K562 (cell line): ENCODE results near the gene WDR1. TPM values are rescaled to one million over a fixed set of nuclear protein-coding genes. Genes with fewer than 3 reads are reported as not detected.

ENCODE experiments used
- ATAC-seq: fragments of 200-7000 bp; cut with Tn5 transposase; 3 replicates; pipeline ENCODE4 v1.9.1; 2020; ENCODE audit warnings: moderate library complexity
- BruUV-seq: library from RNA; stranded (reverse); fragments of 400-500 nt; replicated peaks from 2 replicates; lab custom pipeline; 2021; lab: Mats Ljungman, UMichigan
- CTCF ChIA-PET: fragments of 300-600 bp; formaldehyde crosslinking; extraction: SDS; loops from one replicate; lab custom pipeline; 2021; ENCODE audit warnings: low intra/inter-chr PET ratio; lab: Yijun Ruan, JAX
- POLR2A ChIA-PET: fragments of 300-600, 350-650 bp; sonication (Branson Sonifier 250); formaldehyde crosslinking; extraction: SDS; loops from one replicate; lab custom pipeline; 2021; ENCODE audit warnings: antibody characterized with exemption, inconsistent platforms; lab: Yijun Ruan, JAX
- DNase-seq, 4 experiments: peaks; one replicate each; pipeline versions ENCODE4 v3.0.0 to v3.0.0-alpha.2; 2011 to 2018; ENCODE audit warnings: low spot score in 3 of 4, mixed read lengths in 3 of 4; ENCODE audit errors: extremely low read depth in 1 of 4
- FAIRE-seq: peaks from 2 replicates; lab custom pipeline; 2011; peaks lifted over from hg19 to GRCh38; lab: Jason Lieb, UNC
- H2AFZ ChIP-seq: 2 replicates; pipeline ENCODE4 v1.6.0; 2011; ENCODE audit warnings: low read depth, low read length, control low read depth, inconsistent platforms
- H3K27ac ChIP-seq: fragments of 200-600 bp; 3 replicates; pipeline ENCODE4 v1.8.0; 2011; ENCODE audit warnings: low read depth, mild to moderate bottlenecking, control low read depth, inconsistent platforms, low read length, moderate library complexity, mixed read lengths; ENCODE audit errors: extremely low read depth
- H3K27me3 ChIP-seq, 2 experiments: fragments of 300-600 bp in 1 of 2; 2 replicates in 1 of 2; 3 replicates in 1 of 2; pipeline versions ENCODE4 v1.6.0 to v1.8.0; 2011; ENCODE audit warnings: inconsistent platforms in 2 of 2, low read length in 2 of 2, mild to moderate bottlenecking in 1 of 2, mixed read lengths in 1 of 2, moderate library complexity in 1 of 2; ENCODE audit not compliant: control insufficient read depth in 2 of 2, insufficient read depth in 2 of 2
- H3K36me3 ChIP-seq: fragments of 300-600 bp; 3 replicates; pipeline ENCODE4 v1.8.0; 2011; ENCODE audit warnings: mild to moderate bottlenecking, low read length, inconsistent platforms; ENCODE audit not compliant: control insufficient read depth, insufficient read depth
- H3K4me1 ChIP-seq, 2 experiments: fragments of 200-600 bp in 1 of 2; replicated peaks in 1 of 2; 2 replicates in 1 of 2; 3 replicates in 1 of 2; pipeline versions ENCODE4 v1.5.1 to v1.8.0; 2011; ENCODE audit warnings: inconsistent platforms in 2 of 2, low read length in 2 of 2, mild to moderate bottlenecking in 1 of 2, mixed read lengths in 1 of 2, moderate library complexity in 1 of 2; ENCODE audit not compliant: control insufficient read depth in 2 of 2, insufficient read depth in 2 of 2
- H3K4me2 ChIP-seq: 2 replicates; pipeline ENCODE4 v1.6.1; 2011; ENCODE audit warnings: low read length, control low read depth, inconsistent platforms, mixed read lengths; ENCODE audit not compliant: insufficient read depth
- H3K4me3 ChIP-seq: fragments of 200-600 bp; sonication (generic), shearing (Covaris generic); 2 replicates; pipeline ENCODE4 v1.5.1; 2016; ENCODE audit warnings: control low read depth, inconsistent platforms
- H3K79me2 ChIP-seq: fragments of 200-600 bp; 3 replicates; pipeline ENCODE4 v1.8.0; 2011; ENCODE audit warnings: low read length, inconsistent platforms; ENCODE audit not compliant: control insufficient read depth, insufficient read depth
- H3K9ac ChIP-seq, 2 experiments: 2 replicates each; pipeline versions ENCODE4 v1.6.0 to v1.6.1; 2011; ENCODE audit warnings: low read depth in 2 of 2, low read length in 2 of 2, control low read depth in 1 of 2, inconsistent platforms in 1 of 2, mild to moderate bottlenecking in 1 of 2, mixed read lengths in 1 of 2; ENCODE audit not compliant: insufficient read depth in 1 of 2
- H3K9me1 ChIP-seq: one replicate; pipeline ENCODE4 v1.6.0; 2011; ENCODE audit warnings: inconsistent platforms, mild to moderate bottlenecking, low read length, moderate library complexity; ENCODE audit not compliant: control insufficient read depth, insufficient read depth
- H3K9me3 ChIP-seq: replicated peaks from 2 replicates; pipeline ENCODE4 v1.5.1; 2011; ENCODE audit warnings: low read depth, low read length, inconsistent platforms; ENCODE audit not compliant: control insufficient read depth, insufficient read depth
- H4K20me1 ChIP-seq: replicated peaks from 2 replicates; pipeline ENCODE4 v1.6.1; 2011; ENCODE audit warnings: low read length, inconsistent platforms, mixed read lengths; ENCODE audit not compliant: control insufficient read depth, insufficient read depth
- CHD1 ChIP-seq: fragments of 200-600 bp; sonication (generic); IDR thresholded peaks from one replicate; pipeline ENCODE4 v1.6.1; 2012; ENCODE audit warnings: mild to moderate bottlenecking, moderate library complexity, low read length, inconsistent platforms
- EGR1 ChIP-seq: fragments of 450-650 bp; conservative IDR thresholded peaks from 2 replicates; pipeline ENCODE4 v1.6.1; 2017; ENCODE audit warnings: mild to moderate bottlenecking
- RBM17 ChIP-seq: fragments of 200-400 bp; formaldehyde crosslinking; IDR thresholded peaks from 2 replicates; pipeline ENCODE4 v1.6.1; 2017; ENCODE audit warnings: low read depth, mild to moderate bottlenecking, low read length, borderline replicate concordance
- SUPT5H ChIP-seq: fragments of 450-650 bp; IDR thresholded peaks from 2 replicates; pipeline ENCODE4 v1.6.1; 2016
- TCF7 ChIP-seq: sonication (generic); IDR thresholded peaks from 2 replicates; pipeline ENCODE4 v1.6.1; 2016; ENCODE audit warnings: antibody characterized with exemption, borderline replicate concordance
- ZC3H8 ChIP-seq: fragments of 450-650 bp; IDR thresholded peaks from 2 replicates; pipeline ENCODE4 v1.6.1; 2017
- ZNF263 ChIP-seq: sonication (generic); formaldehyde crosslinking; IDR thresholded peaks from 2 replicates; pipeline ENCODE4 v1.8.0; 2022; ENCODE audit warnings: mild to moderate bottlenecking, missing genetic modification reagents, borderline replicate concordance
- ZNF347 ChIP-seq: fragments of 450-650 bp; formaldehyde crosslinking; IDR thresholded peaks from 2 replicates; pipeline ENCODE4 v1.4.0; 2020; ENCODE audit warnings: low read depth, mild to moderate bottlenecking, moderate library complexity
- ZNF384 ChIP-seq: IDR thresholded peaks from 2 replicates; pipeline ENCODE4 v1.6.1; 2012; ENCODE audit warnings: low read depth, low read length, improper control_type of control experiment
- WGBS: fragments of 100-300 bp; shearing (Covaris generic); methylation state at CpG from one replicate; pipeline ENCODE4 v1.1.6; 2016; ENCODE audit warnings: low coverage, mixed read lengths; ENCODE audit not compliant: insufficient coverage; ENCODE audit errors: missing lambda C conversion rate; 5-methylcytosine and 5-hydroxymethylcytosine counted together
- in situ Hi-C: fragments of 300-500 bp; cut with MboI; formaldehyde crosslinking; loops from 4 replicates; pipeline ENCODE4 v1.15.0; 2018; ENCODE audit warnings: inconsistent platforms, mixed read lengths
- intact Hi-C: fragments of 100-400 bp; cut with micrococcal nuclease; formaldehyde crosslinking; loops from 2 replicates; pipeline ENCODE4 v1.14.2; 2022
- polyA plus RNA-seq, 8 experiments: library from polyadenylated mRNA; depleted of rRNA in 4 of 8; stranded (reverse) in 5 of 8; unstranded in 3 of 8; fragments of >200 nt; fragmentation: Nextera tagmentation in 2 of 8; fragmentation: Illumina TruSeq in 1 of 8; extraction: Ambion mirVana in 2 of 8; extraction: Trizol in 1 of 8; gene quantifications; 2 replicates each; pipeline versions ENCODE4 v1.2.1 to v1.2.3, GENCODE V29; 2011 to 2014; ENCODE audit warnings: inconsistent platforms in 1 of 8, missing spikeins in 1 of 8
- total RNA-seq, 7 experiments: library from RNA; depleted of rRNA in 6 of 7; stranded (reverse); fragments of >200 nt in 6 of 7; fragmentation: Illumina TruSeq in 2 of 7; extraction: Trizol in 2 of 7; gene quantifications; 2 replicates each; pipeline versions ENCODE4 v1.2.1 to v1.2.3, GENCODE V29; 2011 to 2021; ENCODE audit warnings: low replicate concordance in 1 of 7
- TF ChIP-seq, protein P1 (sequence below): fragments of 250-450 bp; sonication (Bioruptor Pico); IDR thresholded peaks from 2 replicates; pipeline ENCODE4 v1.5.0; 2021

The WDR1 gene
- total and polyA plus RNA-seq, 9 of the 15 experiments (the other 6 are each of a cell fraction or from before 2014, with no cell fraction given) = 16.1 to 213 (median 125) TPM

DNA sequence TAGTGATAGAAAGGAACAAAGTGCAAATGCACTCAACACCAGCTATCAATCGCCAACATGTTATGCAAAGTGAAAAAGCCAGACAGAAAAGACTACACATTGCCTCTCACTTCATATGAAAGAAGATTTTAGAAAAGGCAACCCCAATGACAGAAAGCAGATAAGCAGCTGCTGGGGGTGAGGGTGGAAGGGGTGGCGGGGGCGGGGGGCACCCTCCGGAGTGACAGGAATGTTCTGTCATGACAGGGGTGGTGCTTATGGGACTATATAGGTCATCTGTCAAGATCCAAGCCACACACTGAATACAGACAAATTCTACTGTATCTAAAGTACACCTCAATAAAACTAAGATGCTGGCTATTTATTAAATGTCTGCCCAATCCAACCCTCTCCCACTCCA lies 10.7 kb downstream of the WDR1 start:
- H3K9me3 ChIP-seq = no peaks in the 10 kb centered on the region
- peak overlapping the region; percentile 68; the same call in 1 of the 3 replicates for H3K27ac ChIP-seq
- intact Hi-C loops = no loop called here
- no peak for ATAC-seq
- H3K4me2 ChIP-seq = peak overlapping the region; percentile 36
- peaks cover 95% of the 10 kb centered on the region for H3K79me2 ChIP-seq
- peaks cover 26% of the 10 kb centered on the region for H3K9me1 ChIP-seq
- DNase-seq = peak in 2 of 4 experiments; percentile 25 to 55
- peaks cover 72% of the 10 kb centered on the region for H4K20me1 ChIP-seq
- peaks cover 27 to 28% of the 10 kb centered on the region in 2 experiments for H3K4me1 ChIP-seq
- POLR2A ChIA-PET = interaction anchor here (0.6 to 7.5 kb wide), 4 partner anchors 10 to 224 kb away, joined by 3 to 135 read pairs (median 34); partner anchors contain the start of gene WDR1
- WGBS = 35% methylated on average over 4 of the region's 4 CpGs
- in situ Hi-C loops = no loop called here
- no peak for TF ChIP-seq ZNF347
- peak; percentile 71 for TF ChIP-seq EGR1
- TF ChIP-seq, all 486 proteins: peak for 1
- BruUV-seq = no TSS peak
- no peak overlapping the region for H2AFZ ChIP-seq
- no peak for FAIRE-seq
- H3K9ac ChIP-seq = 0 out of 4 replicates have a peak overlapping the region, but pooled peaks of 1 of the 2 experiments have one; percentile 60
- H3K27me3 ChIP-seq = no peaks in the 10 kb centered on the region
- CTCF ChIA-PET = no interaction called here
- no peak overlapping the region for H3K4me3 ChIP-seq
- H3K36me3 ChIP-seq = peaks cover 94% of the 10 kb centered on the region; the same call in 2 of the 3 replicates

DNA sequence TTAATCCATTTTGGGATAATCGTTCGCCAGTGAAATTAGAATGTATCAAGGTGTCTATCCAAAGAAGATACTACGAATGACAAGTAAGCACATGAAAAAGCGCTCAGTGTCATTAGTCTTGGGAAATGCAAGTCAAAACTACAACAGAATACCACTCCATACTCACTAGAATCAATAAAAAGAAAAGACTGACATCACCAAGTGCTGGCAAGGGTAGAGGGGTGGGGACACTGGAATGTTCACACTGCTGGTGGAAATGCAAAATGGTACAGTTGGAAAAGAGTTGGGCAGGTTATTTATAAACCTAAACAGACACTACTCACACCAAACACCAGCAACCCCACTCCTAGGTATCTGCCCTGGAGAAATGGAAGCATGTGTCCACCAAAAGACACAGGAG lies 11.2 kb downstream of the WDR1 start:
- Histone ChIP-seq H2AFZ (no peak overlapping the region), H4K20me1 (peaks cover 68% of the 10 kb centered on the region), H3K4me2 (no peak overlapping the region), H3K79me2 (peaks cover 94% of the 10 kb centered on the region), H3K36me3 (peaks cover 94% of the 10 kb centered on the region; the same call in 2 of the 3 replicates), H3K9me3 (no peaks in the 10 kb centered on the region), H3K9me1 (peaks cover 24% of the 10 kb centered on the region), H3K4me1 (peaks cover 28% of the 10 kb centered on the region in 2 experiments), H3K9ac (no peak overlapping the region), H3K4me3 (no peak overlapping the region), H3K27me3 (no peaks in the 10 kb centered on the region), H3K27ac (no peak overlapping the region)
- no peak for ATAC-seq
- ChIA-PET POLR2A (interaction anchor here (0.7 to 7.5 kb wide), 3 partner anchors 9 to 156 kb away, joined by 3 to 135 read pairs (median 64); partner anchors contain the start of gene WDR1), CTCF (no interaction called here)
- intact Hi-C loops (no loop called here), in situ Hi-C loops (no loop called here)
- TF ChIP-seq TCF7 (no peak), SUPT5H (no peak), CHD1 (no peak), ZNF384 (no peak), ZNF263 (CRISPR knock-in tag) (no peak), RBM17 (no peak), ZC3H8 (no peak)
- TF ChIP-seq, protein P1, sequence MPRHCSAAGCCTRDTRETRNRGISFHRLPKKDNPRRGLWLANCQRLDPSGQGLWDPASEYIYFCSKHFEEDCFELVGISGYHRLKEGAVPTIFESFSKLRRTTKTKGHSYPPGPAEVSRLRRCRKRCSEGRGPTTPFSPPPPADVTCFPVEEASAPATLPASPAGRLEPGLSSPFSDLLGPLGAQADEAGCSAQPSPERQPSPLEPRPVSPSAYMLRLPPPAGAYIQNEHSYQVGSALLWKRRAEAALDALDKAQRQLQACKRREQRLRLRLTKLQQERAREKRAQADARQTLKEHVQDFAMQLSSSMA = no peak
- WGBS = 78% methylated on average over 4 of the region's 4 CpGs
- DNase-seq = no peak
- BruUV-seq = no TSS peak
- peak; percentile 67 for FAIRE-seq
